Stimulated activated CD4-positive, alpha-beta T cell treated with anti-CD3 and anti-CD28 coated beads, Interleukin-12 subunit alpha, Interleukin-12 subunit beta, amount 100 ng/mL, for 4 hours (primary cell): ENCODE results near the gene PLEKHD1.

Experiments
- DNase-seq: peaks from one replicate; pipeline ENCODE4 v3.0.0-alpha.2; 2020

The PLEKHD1 gene

DNA sequence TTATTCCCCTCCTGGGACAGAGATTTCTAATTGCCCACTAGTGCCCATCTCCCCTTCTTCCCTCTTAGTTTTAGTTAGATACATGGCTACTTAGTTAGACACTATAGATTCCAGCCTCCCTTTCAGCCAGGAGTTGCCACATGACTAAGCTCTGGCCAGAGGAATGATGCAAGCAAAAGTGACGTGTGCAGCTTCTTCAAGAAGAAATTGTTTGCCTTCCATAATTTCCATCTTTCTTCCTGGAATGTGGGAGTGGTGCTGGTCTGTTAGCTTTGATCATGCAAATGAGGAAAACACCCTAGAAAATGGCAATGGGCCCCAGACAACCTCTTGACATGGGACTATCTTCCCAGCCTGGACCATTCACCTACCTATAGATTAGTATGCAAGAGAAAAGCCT lies 68.7 kb downstream of the PLEKHD1 start:
- no peak for DNase-seq

DNA sequence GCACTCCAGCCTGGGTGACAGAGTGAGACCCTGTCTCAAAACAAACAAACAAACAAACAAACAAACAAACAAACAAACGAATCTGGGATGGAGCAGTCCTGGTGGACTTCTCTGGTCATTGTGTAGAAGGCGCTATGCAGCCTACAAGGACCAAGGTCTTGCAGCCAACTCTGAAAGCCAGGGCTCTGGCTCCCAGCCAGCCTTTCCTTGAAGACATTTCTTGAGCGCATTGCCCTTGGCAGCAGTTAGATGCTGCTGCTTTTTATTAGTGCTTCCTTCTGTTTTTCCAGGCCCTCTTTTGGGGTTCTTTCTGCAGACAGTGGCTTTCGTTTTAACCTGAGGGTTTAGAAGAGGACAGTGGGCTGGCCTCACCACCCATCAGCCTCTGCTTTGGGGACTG lies 70.0 kb downstream of the PLEKHD1 start:
- no peak for DNase-seq

DNA sequence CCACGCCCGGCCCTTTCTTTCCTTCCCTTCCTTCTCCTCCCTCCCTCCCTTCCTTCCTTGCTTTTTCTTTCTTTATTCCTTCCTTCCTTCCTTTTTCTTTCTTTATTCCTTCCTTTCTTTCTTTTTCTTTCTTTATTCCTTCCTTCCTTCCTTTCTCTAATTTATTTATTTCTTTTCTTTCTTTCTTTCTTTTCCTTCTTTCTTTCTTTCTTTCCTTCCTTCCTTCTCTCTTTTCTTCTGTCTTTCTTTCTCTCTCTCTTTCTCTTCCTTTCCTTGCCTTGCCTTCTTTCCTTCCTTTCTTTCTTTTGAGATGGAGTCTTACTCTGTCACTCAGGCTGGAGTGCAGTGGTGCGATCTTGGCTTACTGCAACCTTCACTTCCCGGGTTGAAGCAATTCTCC lies 74.2 kb downstream of the PLEKHD1 start:
- no peak for DNase-seq

DNA sequence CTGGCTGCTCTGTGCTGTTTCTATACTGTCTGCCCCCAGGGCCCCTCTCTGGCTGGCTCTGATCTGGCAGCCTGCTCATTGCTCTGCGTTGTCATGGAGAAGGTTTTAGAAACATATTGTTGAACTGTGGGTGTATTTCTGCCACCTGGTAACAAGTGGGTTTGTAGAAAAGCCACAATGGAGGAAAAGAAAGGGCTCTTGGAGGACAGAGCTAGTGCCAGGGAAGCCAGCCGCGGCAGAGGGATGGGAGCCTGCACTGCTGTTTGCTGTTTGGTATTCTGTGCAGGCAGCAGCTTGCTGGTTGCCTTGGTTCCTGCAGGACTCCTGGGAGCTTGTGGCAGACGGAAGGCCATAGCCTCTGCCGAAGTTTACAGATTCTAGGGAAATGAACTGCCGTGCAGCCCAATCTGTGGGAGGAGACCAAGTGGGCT lies 75.1 kb downstream of the PLEKHD1 start:
- no peak for DNase-seq

DNA sequence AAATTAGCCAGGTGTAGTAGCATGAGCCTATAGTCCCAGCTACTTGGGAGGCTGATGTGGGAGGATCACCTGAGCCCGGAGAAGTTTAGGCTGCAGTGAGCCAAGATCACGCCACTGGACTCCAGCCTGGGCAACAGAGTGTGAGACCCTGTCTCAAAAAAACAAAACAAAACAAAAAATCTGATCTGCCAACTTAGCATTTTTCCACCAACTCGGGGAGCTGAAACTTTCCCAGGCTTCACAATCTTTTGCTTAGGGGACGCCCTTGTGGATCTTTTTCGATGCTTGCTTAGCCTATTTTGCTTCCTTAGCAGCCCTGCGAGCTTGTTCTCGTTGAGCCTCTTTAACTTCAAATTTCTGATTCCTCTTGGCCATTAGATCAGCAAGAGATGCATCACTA lies 76.3 kb downstream of the PLEKHD1 start:
- DNase-seq, result no peak

DNA sequence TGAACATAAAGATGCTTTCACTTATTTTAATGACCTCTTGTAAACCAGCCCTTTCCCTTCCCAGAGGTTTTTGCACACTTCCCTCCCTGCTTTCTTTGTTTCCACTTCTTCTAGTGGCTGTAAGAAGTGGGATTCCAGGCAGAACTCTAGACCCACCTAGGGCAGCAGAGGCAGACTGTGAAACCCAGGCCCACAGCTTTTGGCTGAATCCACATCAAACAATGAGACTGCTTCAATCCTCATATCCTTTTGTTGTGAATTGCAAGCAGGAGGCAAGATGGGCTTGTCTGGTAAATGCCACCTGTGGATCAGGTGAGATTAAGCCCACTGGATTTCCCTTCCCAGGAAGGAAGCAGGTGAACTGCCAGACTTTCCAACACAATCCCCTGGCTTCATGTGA lies 77.4 kb downstream of the PLEKHD1 start:
- no peak for DNase-seq

DNA sequence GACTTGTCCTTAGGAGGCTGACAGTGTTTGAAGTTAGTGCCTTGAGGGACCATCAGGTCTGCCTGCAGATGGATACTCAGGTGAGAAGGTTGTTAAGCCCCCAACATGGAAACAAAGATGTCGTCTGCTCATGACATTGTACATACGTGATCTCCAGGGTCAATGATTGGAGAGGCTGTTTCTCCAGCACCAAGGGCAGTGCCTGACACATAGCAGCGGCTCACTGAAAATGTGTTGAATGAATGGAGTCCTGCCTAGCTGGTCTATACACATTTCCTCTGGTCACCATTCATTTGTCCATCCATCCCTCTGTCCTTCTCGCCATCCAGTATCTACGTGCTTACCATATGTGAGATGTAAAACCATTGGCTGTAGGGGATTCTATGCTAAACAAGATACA lies 83.0 kb downstream of the PLEKHD1 start:
- DNase-seq, result no peak

DNA sequence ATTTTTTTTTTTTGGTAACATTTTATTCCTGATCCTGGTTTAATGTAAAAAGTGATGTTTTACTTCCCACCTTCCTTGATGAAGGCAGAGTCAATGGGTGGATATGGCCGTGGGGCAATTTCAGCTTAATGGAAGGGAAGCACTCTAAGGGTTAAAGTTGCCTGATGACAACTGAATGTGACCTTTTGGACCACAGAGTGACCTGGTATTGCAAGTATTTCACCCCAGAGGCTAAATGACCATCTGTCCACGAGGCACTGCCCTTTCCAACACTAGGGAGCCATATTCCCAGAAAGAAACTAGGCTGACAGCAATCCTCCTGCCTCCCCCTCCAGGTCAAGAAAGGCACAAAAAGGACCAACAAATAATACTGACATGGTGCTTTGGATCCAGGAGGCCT lies 85.3 kb downstream of the PLEKHD1 start:
- DNase-seq, result no peak

DNA sequence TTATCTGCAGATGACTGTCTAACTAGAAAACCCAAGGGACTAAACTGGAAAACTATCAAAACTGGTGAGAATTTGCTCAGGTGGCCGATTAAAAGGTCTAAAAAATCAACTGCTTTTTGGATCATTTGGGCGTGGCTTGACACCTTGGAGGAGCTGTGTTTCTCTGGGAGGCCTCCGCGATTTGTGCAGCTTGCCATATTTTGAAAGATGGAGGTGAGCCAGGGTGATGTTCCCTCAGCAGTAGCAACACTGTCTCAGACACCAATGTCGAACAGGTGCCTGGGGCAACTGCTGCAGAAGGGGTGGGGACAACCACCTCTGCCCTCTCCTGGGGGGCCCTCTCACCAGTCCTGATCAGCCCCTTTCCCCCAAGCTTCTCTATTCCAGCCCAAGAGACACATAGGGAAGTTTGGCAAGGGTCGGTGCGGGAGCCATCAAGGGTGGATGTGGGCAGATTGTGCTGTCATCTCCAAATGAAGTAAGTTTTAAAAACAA lies 86.4 kb downstream of the PLEKHD1 start:
- no peak for DNase-seq

DNA sequence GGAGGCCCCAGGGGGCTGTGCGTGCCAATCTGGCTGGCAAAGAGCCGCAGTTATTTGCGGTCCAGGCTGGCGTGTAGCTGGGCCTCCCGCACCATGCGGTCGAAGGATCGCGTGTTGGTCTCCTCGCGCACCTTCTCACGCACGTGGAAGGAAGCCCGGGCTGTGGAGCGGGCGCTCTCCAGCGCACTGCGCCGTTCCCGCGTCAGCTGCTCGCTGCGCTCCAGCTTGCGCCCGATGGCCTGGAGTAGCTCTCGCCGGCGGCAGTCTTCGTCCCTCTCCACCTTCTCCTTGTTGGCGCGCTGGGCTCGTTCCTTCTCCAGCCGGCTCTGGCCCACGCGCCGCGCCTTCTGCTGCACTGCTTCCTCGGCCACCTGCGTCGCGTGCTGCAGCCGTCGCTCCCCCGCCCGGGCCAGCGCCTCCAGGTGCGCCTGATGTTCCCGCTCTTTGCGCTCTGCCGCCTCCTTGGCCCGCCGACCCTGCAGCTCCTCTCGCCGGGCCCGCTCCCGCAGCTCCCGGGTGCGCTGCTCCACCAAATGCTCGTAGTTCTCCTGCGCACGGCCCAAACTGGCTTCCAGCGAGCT lies 87.0 kb downstream of the PLEKHD1 start:
- DNase-seq, result no peak

DNA sequence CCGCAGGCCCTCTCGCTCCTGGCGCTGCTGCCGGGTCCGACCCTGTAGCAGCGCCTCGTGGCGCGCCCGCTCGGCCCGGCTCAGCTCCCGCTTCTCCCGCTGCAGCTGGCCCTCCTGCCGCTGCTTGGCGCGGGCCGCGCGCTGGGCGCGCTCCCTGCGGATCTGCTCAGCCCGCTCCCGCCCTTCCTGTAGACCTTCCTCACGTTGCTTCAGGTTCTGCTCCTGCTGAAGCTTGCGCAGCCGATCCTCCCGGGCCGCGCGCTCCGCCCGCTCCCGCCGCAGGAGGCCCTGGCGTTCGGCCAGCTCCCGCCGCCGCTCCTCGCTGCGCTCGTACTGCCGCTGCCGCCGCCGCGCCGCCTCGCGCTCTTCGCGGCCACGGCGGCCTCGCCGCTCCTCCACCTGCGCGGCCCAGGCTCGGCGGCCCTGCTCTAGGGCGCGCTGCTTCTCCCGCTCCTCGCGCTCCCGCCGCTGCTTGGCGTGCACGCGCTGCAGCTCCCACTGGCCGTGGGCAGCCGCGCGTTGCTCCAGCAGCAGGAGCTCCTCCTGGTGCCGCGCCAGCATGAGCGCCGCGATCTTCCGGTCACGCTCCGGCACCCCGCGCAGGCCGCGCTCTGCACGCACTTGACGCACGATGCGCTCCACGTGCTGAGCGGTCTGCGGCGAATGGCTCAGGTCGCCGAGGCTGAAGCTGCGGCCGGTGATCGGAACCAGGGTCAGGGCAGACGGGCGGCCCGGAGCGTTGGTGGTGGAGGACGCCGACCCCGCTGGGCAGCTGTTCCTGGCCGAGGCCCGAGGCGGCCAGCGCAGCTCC lies 87.7 kb downstream of the PLEKHD1 start:
- DNase-seq, result no peak

DNA sequence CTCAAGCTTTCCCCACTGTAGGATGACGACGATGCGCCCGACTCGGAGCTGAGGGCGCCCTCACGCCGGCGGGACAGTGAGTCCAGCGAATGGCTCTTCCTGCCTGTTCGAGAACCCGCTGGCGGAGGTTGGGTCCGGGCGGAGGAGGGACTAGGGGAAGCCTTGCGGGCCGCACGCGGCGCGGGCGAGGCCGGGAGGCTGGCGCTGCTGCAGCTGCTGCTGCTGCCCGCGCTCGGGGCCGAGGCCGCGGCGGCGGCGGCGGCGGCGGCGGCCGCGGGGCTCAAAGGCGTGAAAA lies 88.3 kb downstream of the PLEKHD1 start:
- no peak for DNase-seq

DNA sequence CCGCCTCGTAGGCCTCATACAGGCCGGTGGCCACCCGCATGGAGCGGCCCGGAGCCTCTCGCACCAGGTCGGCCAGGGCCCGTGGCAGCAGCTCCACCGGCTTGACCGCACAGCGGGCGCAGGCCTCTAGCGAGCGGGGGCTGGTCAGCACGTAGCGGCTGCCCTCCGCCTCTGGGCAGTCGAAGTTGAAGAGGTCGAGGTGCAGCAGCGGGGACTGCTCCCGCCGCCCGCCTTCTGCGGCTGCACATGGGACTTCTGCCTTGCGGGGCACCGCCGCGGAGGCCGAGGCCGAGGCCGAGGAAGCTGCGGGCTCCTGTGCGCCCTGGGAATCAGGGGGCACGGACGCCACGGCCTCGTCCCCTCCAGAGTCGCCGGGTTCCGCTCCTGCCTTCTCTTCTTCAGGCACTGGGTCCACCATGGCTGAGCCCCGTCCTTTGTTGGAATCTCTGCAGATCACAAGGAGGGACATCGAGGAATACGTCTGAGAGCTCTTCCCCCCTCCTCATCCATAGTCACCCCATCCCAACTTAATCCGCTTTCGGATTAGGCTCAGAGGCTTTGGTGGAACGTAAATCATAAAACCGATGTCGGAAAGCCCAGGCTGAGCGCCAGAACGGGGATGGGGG lies 88.8 kb downstream of the PLEKHD1 start:
- peak; percentile 19 for DNase-seq

DNA sequence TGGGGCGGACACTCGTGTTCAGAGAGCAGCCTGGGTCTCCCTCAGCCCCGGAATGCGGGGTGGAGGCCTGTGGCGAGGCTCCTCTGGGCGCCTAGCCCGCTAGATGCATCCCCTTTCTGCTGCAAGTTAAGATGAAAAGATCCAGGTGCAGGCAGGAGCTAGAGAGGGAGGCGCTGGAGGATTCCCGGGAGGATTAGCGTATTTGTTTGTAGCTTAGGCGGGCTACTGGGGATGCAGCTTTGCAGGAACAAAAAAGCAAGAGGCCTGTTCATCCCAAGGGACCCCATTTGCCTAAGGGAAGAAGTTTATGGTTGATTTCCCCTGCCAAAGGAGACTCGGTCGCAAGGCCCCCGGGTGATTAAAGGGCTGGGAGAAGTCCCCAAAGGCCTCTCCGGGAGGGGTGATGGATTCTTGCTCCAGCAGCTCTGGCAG lies 89.3 kb downstream of the PLEKHD1 start:
- DNase-seq, result no peak

DNA sequence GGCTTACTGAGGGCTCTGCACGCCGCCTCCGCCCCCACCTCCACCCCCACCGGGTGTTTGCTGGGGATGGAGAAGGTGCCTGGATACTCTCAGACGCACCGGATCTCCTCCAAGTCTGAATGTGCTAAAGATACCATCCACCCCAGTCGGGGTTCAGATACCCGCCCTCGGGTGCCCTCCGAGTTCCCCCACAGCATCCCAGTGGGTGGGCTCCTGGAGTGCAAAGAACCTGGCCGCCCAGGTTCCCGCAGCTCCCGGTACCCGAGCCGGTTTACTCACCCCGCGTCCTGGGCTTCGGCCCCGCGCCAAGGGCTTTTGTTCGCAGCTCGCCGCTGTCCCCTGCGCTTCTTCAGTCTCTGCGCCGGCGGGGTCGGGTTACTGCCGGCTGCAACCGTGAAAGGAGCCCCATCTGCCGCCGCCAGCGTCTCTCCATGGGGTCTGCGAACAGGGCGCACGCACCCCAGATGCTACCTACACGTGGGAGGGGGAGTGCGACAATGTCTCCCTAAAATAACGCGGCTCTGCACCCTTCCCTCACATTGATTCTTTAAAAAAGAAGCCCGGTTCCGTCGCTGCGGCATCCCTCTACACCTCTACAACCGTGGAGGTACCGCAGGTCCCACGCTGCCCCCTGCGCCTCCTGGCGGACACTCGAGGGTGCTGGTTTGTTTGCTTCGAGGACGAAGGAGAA lies 89.9 kb downstream of the PLEKHD1 start, which contains the start of gene CCDC177:
CCDC177 (minus strand) TSS at position 609 of the 691 bp plus-strand sequence. CDS start 1,249 bp downstream, outside the sequence.
- DNase-seq, result peak; percentile 80

DNA sequence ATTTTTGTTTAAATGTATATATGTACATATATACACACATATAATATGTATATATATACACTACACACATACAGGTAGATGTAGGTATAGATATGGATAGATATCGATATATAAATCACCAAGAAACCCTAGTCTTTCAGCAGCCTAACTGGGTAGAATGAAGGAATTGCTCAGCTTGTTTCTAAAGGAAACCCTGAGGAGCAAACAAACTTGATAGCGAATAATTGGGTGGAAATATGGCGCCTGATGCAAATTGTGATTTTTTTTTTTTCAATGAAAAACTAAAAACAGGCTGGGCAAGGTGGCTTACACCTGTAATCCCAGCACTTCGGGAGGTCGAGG lies 90.4 kb downstream of the PLEKHD1 start:
- DNase-seq, result no peak

DNA sequence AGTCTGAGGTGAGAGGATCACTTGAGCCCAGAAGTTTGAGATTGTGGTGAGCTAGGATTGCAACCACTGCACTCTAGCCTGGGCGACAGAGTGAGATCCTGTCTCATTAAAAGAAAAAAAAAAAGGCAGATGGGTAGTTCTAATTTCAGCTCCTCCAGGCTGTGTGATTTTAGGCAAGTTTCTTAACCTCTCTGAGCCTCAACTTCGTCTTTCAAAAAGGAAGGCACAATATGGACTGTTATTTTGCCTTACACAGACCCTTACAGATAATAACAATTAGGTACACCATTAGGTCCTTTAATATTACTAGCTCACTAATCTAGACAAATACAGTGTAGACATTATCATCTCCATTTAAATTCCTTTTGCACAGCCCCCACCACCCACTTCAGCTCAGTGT lies 94.9 kb downstream of the PLEKHD1 start:
- DNase-seq, result no peak

DNA sequence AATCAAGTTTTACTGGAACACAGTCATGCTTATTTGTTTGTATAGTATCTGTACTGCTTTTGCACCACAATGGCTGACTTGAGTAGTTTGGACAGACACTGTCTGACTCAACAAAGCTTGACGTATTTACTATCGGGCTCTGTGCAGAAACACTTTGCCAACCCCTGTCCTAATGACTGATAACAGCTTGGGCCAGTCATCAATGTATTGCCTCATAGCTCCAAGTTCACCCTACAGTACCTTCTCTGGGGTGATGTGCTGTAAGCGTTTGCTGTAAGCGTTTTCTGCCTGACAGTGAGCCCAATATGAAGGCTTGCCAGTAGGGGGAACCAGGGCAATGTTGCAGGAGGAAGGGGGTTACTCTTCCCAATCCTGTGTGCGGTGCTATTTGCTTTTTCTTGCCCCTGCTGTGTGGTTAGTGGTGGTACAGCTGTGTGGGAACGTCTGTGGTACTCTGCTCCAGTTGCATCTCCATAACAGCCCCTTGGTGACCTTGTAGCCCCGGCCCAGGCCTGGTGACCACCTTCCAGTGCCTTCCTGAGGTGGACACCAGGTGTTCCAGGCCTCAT lies 95.6 kb downstream of the PLEKHD1 start:
- DNase-seq, result no peak
